Ovary (tissue), 9 donors: ENCODE data around the gene MBD6. TPM values are rescaled to one million over a fixed set of nuclear protein-coding genes. Genes with fewer than 3 reads are reported as not detected.

Source experiments
- DNase-seq, 5 donors: peaks; one replicate each; pipeline ENCODE4 v3.0.0-alpha.2; 2019 to 2020
- H3K27ac ChIP-seq, 2 donors: fragments of 200-600 bp; one replicate each; pipeline versions ENCODE4 v1.5.1 to v1.8.0; 2019 to 2022
- H3K27me3 ChIP-seq: fragments of 200-600 bp; one replicate; pipeline ENCODE4 v1.8.0; 2022
- H3K36me3 ChIP-seq: fragments of 200-600 bp; sonication (generic); one replicate; pipeline ENCODE4 v1.5.1; 2019
- H3K4me1 ChIP-seq: one replicate; pipeline ENCODE4 v1.8.1; 2013; ENCODE audit warnings: mild to moderate bottlenecking, moderate library complexity; ENCODE audit not compliant: insufficient read depth
- H3K4me3 ChIP-seq: fragments of 200-600 bp; sonication (generic); one replicate; pipeline ENCODE4 v1.5.1; 2017
- H3K9me3 ChIP-seq, 2 donors: fragments of 200-600 bp in 1 of 2; sonication (generic) in 1 of 2; one replicate each; pipeline versions ENCODE4 v1.5.1 to v1.8.1; 2013 to 2019; ENCODE audit warnings: mild to moderate bottlenecking in 1 of 2, moderate library complexity in 1 of 2
- CTCF ChIP-seq, 3 donors: fragments of 450-650 bp in 2 of 3; fragments of 200-600 bp in 1 of 3; IDR thresholded peaks; one replicate each; pipeline versions ENCODE4 v1.5.1 to v1.8.0; 2016 to 2022; ENCODE audit warnings: antibody characterized with exemption in 3 of 3, mild to moderate bottlenecking in 1 of 3
- EP300 ChIP-seq: sonication (generic); formaldehyde crosslinking; IDR thresholded peaks from one replicate; pipeline ENCODE4 v1.6.1; 2017; ENCODE audit warnings: antibody characterized with exemption
- POLR2A ChIP-seq: fragments of 450-650 bp; IDR thresholded peaks from one replicate; pipeline ENCODE4 v1.6.1; 2017; ENCODE audit warnings: antibody characterized with exemption, mild to moderate bottlenecking, moderate library complexity
- WGBS, 3 donors: extraction: QIAGEN DNeasy Blood & Tissue Kit in 1 of 3; methylation state at CpG; one replicate each; pipeline versions ENCODE4 v1.1.5 to v1.1.7; 2013 to 2017; 5-methylcytosine and 5-hydroxymethylcytosine counted together
- intact Hi-C, 4 donors: fragments of 100-400 bp; cut with DNase I; formaldehyde crosslinking; loops; one replicate each; pipeline versions ENCODE4 v1.11.0 to v1.15.1; 2022 to 2023
- polyA plus RNA-seq, 2 donors: library from polyadenylated mRNA; stranded (reverse); fragments of 200-250 nt in 1 of 2; fragments of 350-450 nt in 1 of 2; fragmentation: Illumina TruSeq in 1 of 2; extraction: RNeasy Lipid Tissue Mini Kit (QIAGEN cat#74804) in 1 of 2; gene quantifications; one replicate each; pipeline ENCODE4 v1.2.3, GENCODE V29; 2013 to 2014
- total RNA-seq, 7 donors: library from RNA; depleted of rRNA in 2 of 7; stranded (reverse); fragments of >200 nt in 2 of 7; fragmentation: NEBNext Ultra II Directional in 3 of 7; extraction: Animal tissue kit (Norgen Biotek cat#: 25700) in 3 of 7; gene quantifications; one replicate each; pipeline versions ENCODE4 v1.1.0 to v1.2.4, GENCODE V29; 2016 to 2023
- donor health status: DM: no; HTN: no; CAD: no; lungs with moderate emphysema.
- donor health status: DM: no; HTN: no; CAD: no.
- donor health status: Bipolar disorder and iron deficiency.
- donor health status: DM: yes; HTN: yes; CAD: no.
- donor health status: DM: no; HTN: no; CAD: no.
- donor health status: DM: yes; HTN: yes; CAD: no.

MBD6 gene
- total and polyA plus RNA-seq, 9 donors = 18.1 to 122 (median 73.8) TPM

GRCh38 chr12:57534250-57534649 is 11.6 kb downstream of the MBD6 start:
- Histone ChIP-seq H3K4me3 (no peak overlapping the region), H3K9me3 (no peaks in the 10 kb centered on the region), H3K4me1 (no peaks in the 10 kb centered on the region), H3K36me3 (no peaks in the 10 kb centered on the region), H3K27me3 (no peaks in the 10 kb centered on the region), H3K27ac (no peak overlapping the region)
- DNase-seq = no peak
- TF ChIP-seq EP300 (no peak), CTCF (IDR thresholded peaks at IDR 0.05) (no peak), POLR2A (no peak)
- 87 to 91% (median 88%) methylated on average over 5 of the region's 5 CpGs for WGBS, 3 donors
- intact Hi-C loops = no loop called here

- TF ChIP-seq EP300 = no peak
- no peak for DNase-seq
- H3K9me3 ChIP-seq = no peaks in the 10 kb centered on the region
- intact Hi-C loops = no loop called here
- WGBS, 3 donors = 86 to 91% (median 90%) methylated on average over 3 of the region's 3 CpGs
- H3K27ac ChIP-seq = no peak overlapping the region
- H3K36me3 ChIP-seq = no peaks in the 10 kb centered on the region
- no peak overlapping the region for H3K4me3 ChIP-seq
- H3K4me1 ChIP-seq = no peaks in the 10 kb centered on the region
- no peaks in the 10 kb centered on the region for H3K27me3 ChIP-seq
Measured at GRCh38 chr12:57534991-57535543, 12.4 kb downstream of the MBD6 start.

GRCh38 chr12:57535764-57536596 is 13.4 kb downstream of the MBD6 start:
- DNase-seq = no peak
- no peaks in the 10 kb centered on the region for H3K4me1 ChIP-seq
- H3K36me3 ChIP-seq = no peaks in the 10 kb centered on the region
- H3K27ac ChIP-seq = no peak overlapping the region
- intact Hi-C loops = no loop called here
- H3K9me3 ChIP-seq = no peaks in the 10 kb centered on the region
- TF ChIP-seq EP300 (no peak), POLR2A (no peak), CTCF (IDR thresholded peaks at IDR 0.05) (no peak)
- 72 to 85% (median 80%) methylated on average over 6 of the region's 6 CpGs for WGBS, 3 donors
- H3K27me3 ChIP-seq = no peaks in the 10 kb centered on the region
- H3K4me3 ChIP-seq = no peak overlapping the region

- no peaks in the 10 kb centered on the region for H3K9me3 ChIP-seq
- no peak overlapping the region for H3K27ac ChIP-seq
- intact Hi-C loops = no loop called here
- no peak for DNase-seq
- H3K4me3 ChIP-seq = no peak overlapping the region
- TF ChIP-seq CTCF (IDR thresholded peaks at IDR 0.05) (no peak), EP300 (no peak)
- H3K27me3 ChIP-seq = no peaks in the 10 kb centered on the region
- H3K4me1 ChIP-seq = no peaks in the 10 kb centered on the region
- no peaks in the 10 kb centered on the region for H3K36me3 ChIP-seq
- 89 to 96% (median 94%) methylated on average over 1 of the region's 1 CpG for WGBS, 3 donors
Measured at GRCh38 chr12:57536597-57536942, 13.9 kb downstream of the MBD6 start.

- no peak for DNase-seq
- Histone ChIP-seq H3K27ac (no peak overlapping the region), H3K36me3 (no peaks in the 10 kb centered on the region), H3K4me1 (no peaks in the 10 kb centered on the region), H3K27me3 (no peaks in the 10 kb centered on the region), H3K4me3 (no peak overlapping the region), H3K9me3 (no peaks in the 10 kb centered on the region)
- WGBS, 3 donors = 79 to 87% (median 82%) methylated on average over 5 of the region's 5 CpGs
- intact Hi-C loops = no loop called here
- TF ChIP-seq CTCF (IDR thresholded peaks at IDR 0.05) (no peak), EP300 (no peak), POLR2A (no peak)
Measured at GRCh38 chr12:57539134-57539768, 16.6 kb downstream of the MBD6 start.
